Measurements from ENCODE around the gene CSRP2.

Gene CSRP2

GRCh38 chr12:76866151-76866567 lies 12.7 kb downstream of the CSRP2 start:
- DNase-seq (ENCODE audit: low spot score): no peak
- in situ Hi-C loops (cut with MboI; ENCODE audit: low sequenced_read_pairs, unreplicated experiment): no loop called here
- no peak for TF ChIP-seq CTCF (IDR thresholded peaks at IDR 0.05; ENCODE audit: borderline replicate concordance, control extremely low read depth, extremely low read depth, insufficient read depth, missing control alignments)

GRCh38 chr12:76864791-76865400 lies 13.9 kb downstream of the CSRP2 start:
- no peak for TF ChIP-seq CTCF (IDR thresholded peaks at IDR 0.05; ENCODE audit: borderline replicate concordance, control extremely low read depth, extremely low read depth, insufficient read depth, missing control alignments)
- DNase-seq (ENCODE audit: low spot score): no peak
- in situ Hi-C loops (cut with MboI; ENCODE audit: low sequenced_read_pairs, unreplicated experiment): no loop called here

GRCh38 chr12:76863837-76864236 lies 15.0 kb downstream of the CSRP2 start:
- in situ Hi-C loops (cut with MboI; ENCODE audit: low sequenced_read_pairs, unreplicated experiment): no loop called here
- TF ChIP-seq CTCF (IDR thresholded peaks at IDR 0.05; ENCODE audit: borderline replicate concordance, control extremely low read depth, extremely low read depth, insufficient read depth, missing control alignments): no peak
- DNase-seq (ENCODE audit: low spot score): no peak

- DNase-seq (ENCODE audit: low spot score): no peak
- TF ChIP-seq CTCF (IDR thresholded peaks at IDR 0.05; ENCODE audit: borderline replicate concordance, control extremely low read depth, extremely low read depth, insufficient read depth, missing control alignments): no peak
- in situ Hi-C loops (cut with MboI; ENCODE audit: low sequenced_read_pairs, unreplicated experiment): no loop called here
These were observed 15.7 kb downstream of the CSRP2 start for GRCh38 chr12:76863005-76863670.

- TF ChIP-seq CTCF (IDR thresholded peaks at IDR 0.05; ENCODE audit: borderline replicate concordance, control extremely low read depth, extremely low read depth, insufficient read depth, missing control alignments): no peak
- in situ Hi-C loops (cut with MboI; ENCODE audit: low sequenced_read_pairs, unreplicated experiment): no loop called here
- no peak for DNase-seq (ENCODE audit: low spot score)
These were observed 18.6 kb downstream of the CSRP2 start for GRCh38 chr12:76860256-76860655.

- in situ Hi-C loops (cut with MboI; ENCODE audit: low sequenced_read_pairs, unreplicated experiment): no loop called here
- TF ChIP-seq CTCF (IDR thresholded peaks at IDR 0.05; ENCODE audit: borderline replicate concordance, control extremely low read depth, extremely low read depth, insufficient read depth, missing control alignments): no peak
- no peak for DNase-seq (ENCODE audit: low spot score)
These were observed 19.2 kb downstream of the CSRP2 start for GRCh38 chr12:76859611-76860010.

Measured in GM13976 (cell line).